H1 (cell line): ENCODE data around the gene NMT1. TPM values are rescaled to one million over a fixed set of nuclear protein-coding genes. Genes with fewer than 3 reads are reported as not detected.

ENCODE experiments used
- CTCF ChIA-PET: fragments of 300-600 bp; sonication (Branson Sonifier 250); formaldehyde crosslinking; loops from one replicate; lab custom pipeline; 2021; ENCODE audit not compliant: partially characterized antibody; lab: Charles Lee
- POLR2A ChIA-PET: fragments of 300-600 bp; sonication (Branson Sonifier 250); formaldehyde crosslinking; loops from one replicate; lab custom pipeline; 2021; ENCODE audit warnings: inconsistent platforms; ENCODE audit not compliant: partially characterized antibody; lab: Charles Lee
- DNase-seq, 2 experiments: peaks; one replicate each; pipeline versions ENCODE4 v3.0.0 to v3.0.0-alpha.2; 2010 to 2022; ENCODE audit warnings: low spot score in 2 of 2, low read depth in 1 of 2, mixed read lengths in 1 of 2
- FAIRE-seq: peaks from 2 replicates; lab custom pipeline; 2011; peaks lifted over from hg19 to GRCh38; lab: Jason Lieb, UNC
- H2AFZ ChIP-seq: 2 replicates; pipeline ENCODE4 v1.8.1; 2012; ENCODE audit warnings: low read length, inconsistent platforms
- H2AK5ac ChIP-seq: 2 replicates; pipeline ENCODE4 v1.6.1; 2013; ENCODE audit warnings: low read depth, low read length
- H2BK120ac ChIP-seq: replicated peaks from 2 replicates; pipeline ENCODE3; 2013; ENCODE audit warnings: low read depth, low read length, inconsistent platforms
- H2BK12ac ChIP-seq: 2 replicates; pipeline ENCODE4 v1.6.1; 2013; ENCODE audit warnings: low read depth, low read length
- H2BK15ac ChIP-seq: 2 replicates; pipeline ENCODE4 v1.6.1; 2013; ENCODE audit warnings: low read length
- H2BK20ac ChIP-seq: 2 replicates; pipeline ENCODE4 v1.6.1; 2013; ENCODE audit warnings: low read length
- H2BK5ac ChIP-seq: 2 replicates; pipeline ENCODE4 v1.6.1; 2013; ENCODE audit warnings: low read depth, low read length
- H3K14ac ChIP-seq: 2 replicates; pipeline ENCODE4 v1.6.1; 2013; ENCODE audit warnings: inconsistent platforms; ENCODE audit not compliant: insufficient read length
- H3K18ac ChIP-seq: 2 replicates; pipeline ENCODE4 v1.6.1; 2013; ENCODE audit warnings: low read length; ENCODE audit errors: extremely low read depth
- H3K23ac ChIP-seq: 2 replicates; pipeline ENCODE4 v1.6.1; 2013; ENCODE audit warnings: inconsistent platforms; ENCODE audit not compliant: insufficient read length
- H3K23me2 ChIP-seq: 2 replicates; pipeline ENCODE4 v1.6.1; 2013; ENCODE audit warnings: low read depth, low read length
- H3K27ac ChIP-seq: 2 replicates; pipeline ENCODE4 v1.6.1; 2011; ENCODE audit warnings: low read depth, low read length, inconsistent platforms
- H3K27me3 ChIP-seq, 4 experiments: replicated peaks in 1 of 4; 1 replicate in 1 of 4; 2 replicates in 3 of 4; pipeline versions ENCODE4 v1.6.1 to v1.8.1; 2011 to 2013; ENCODE audit warnings: low read length in 3 of 4, mild to moderate bottlenecking in 3 of 4, inconsistent platforms in 2 of 4, mixed read lengths in 2 of 4, moderate library complexity in 1 of 4; ENCODE audit not compliant: control insufficient read depth in 3 of 4, insufficient read depth in 3 of 4; ENCODE audit errors: extremely low read depth in 1 of 4
- H3K36me3 ChIP-seq, 4 experiments: 2 replicates each; pipeline versions ENCODE4 v1.6.1 to v1.8.1; 2011 to 2013; ENCODE audit warnings: mild to moderate bottlenecking in 4 of 4, low read length in 3 of 4, moderate library complexity in 2 of 4, control low read depth in 1 of 4, inconsistent platforms in 1 of 4; ENCODE audit not compliant: insufficient read depth in 4 of 4, control insufficient read depth in 2 of 4
- H3K4ac ChIP-seq: replicated peaks from 2 replicates; pipeline ENCODE3; 2013; ENCODE audit warnings: low read length, low read depth, mixed read lengths, inconsistent platforms; ENCODE audit not compliant: insufficient read length
- H3K4me1 ChIP-seq, 4 experiments: replicated peaks in 1 of 4; 1 replicate in 1 of 4; 2 replicates in 3 of 4; pipeline versions ENCODE4 v1.6.1 to v1.8.1; 2011 to 2013; ENCODE audit warnings: low read length in 3 of 4, inconsistent platforms in 2 of 4, mixed read lengths in 1 of 4; ENCODE audit not compliant: insufficient read depth in 4 of 4, control insufficient read depth in 3 of 4
- H3K4me2 ChIP-seq, 2 experiments: 2 replicates each; pipeline versions ENCODE4 v1.6.1 to v1.8.1; 2011 to 2013; ENCODE audit warnings: low read depth in 2 of 2, low read length in 2 of 2, control low read depth in 1 of 2, inconsistent platforms in 1 of 2, mild to moderate bottlenecking in 1 of 2; ENCODE audit not compliant: insufficient read depth in 1 of 2
- H3K4me3 ChIP-seq, 4 experiments: fragments of 200-600, 300-600 bp in 1 of 4; sonication (generic), shearing (Covaris generic), sonication (Bioruptor Twin) in 1 of 4; 2 replicates each; pipeline versions ENCODE4 v1.5.1 to v1.8.1; 2011 to 2016; ENCODE audit warnings: low read length in 4 of 4, low read depth in 3 of 4, control low read depth in 2 of 4, inconsistent platforms in 2 of 4, mild to moderate bottlenecking in 2 of 4, mixed read lengths in 1 of 4, moderate library complexity in 1 of 4; ENCODE audit not compliant: insufficient read depth in 2 of 4; ENCODE audit errors: extremely low read depth in 1 of 4
- H3K56ac ChIP-seq: replicated peaks from 2 replicates; pipeline ENCODE3; 2013; ENCODE audit warnings: low read depth, mild to moderate bottlenecking, mixed read lengths, low read length, inconsistent platforms; ENCODE audit not compliant: insufficient read length
- H3K79me1 ChIP-seq: 2 replicates; pipeline ENCODE4 v1.6.1; 2013; ENCODE audit warnings: low read depth, low read length, control low read depth
- H3K79me2 ChIP-seq, 2 experiments: 2 replicates each; pipeline versions ENCODE4 v1.6.1 to v1.8.1; 2012 to 2013; ENCODE audit warnings: low read length in 2 of 2, mild to moderate bottlenecking in 2 of 2, inconsistent platforms in 1 of 2; ENCODE audit not compliant: insufficient read depth in 2 of 2, control insufficient read depth in 1 of 2
- H3K9ac ChIP-seq, 4 experiments: replicated peaks in 1 of 4; 1 replicate in 1 of 4; 2 replicates in 3 of 4; pipeline versions ENCODE4 v1.6.1 to v1.8.1; 2011 to 2013; ENCODE audit warnings: low read depth in 3 of 4, low read length in 3 of 4, control low read depth in 2 of 4, mild to moderate bottlenecking in 2 of 4, moderate library complexity in 2 of 4, inconsistent platforms in 1 of 4; ENCODE audit errors: extremely low read depth in 1 of 4
- H3K9me3 ChIP-seq, 2 experiments: 2 replicates each; pipeline versions ENCODE4 v1.6.1 to v1.8.1; 2012 to 2013; ENCODE audit warnings: mild to moderate bottlenecking in 2 of 2, moderate library complexity in 2 of 2, control low read depth in 1 of 2, inconsistent platforms in 1 of 2, low read depth in 1 of 2, low read length in 1 of 2, mixed read lengths in 1 of 2; ENCODE audit not compliant: insufficient read depth in 2 of 2
- H4K20me1 ChIP-seq, 2 experiments: replicated peaks in 1 of 2; 2 replicates each; pipeline versions ENCODE3 to v1.8.1; 2011 to 2013; ENCODE audit warnings: inconsistent platforms in 2 of 2, low read length in 2 of 2, mild to moderate bottlenecking in 1 of 2; ENCODE audit not compliant: insufficient read depth in 2 of 2, control insufficient read depth in 1 of 2
- H4K5ac ChIP-seq: 2 replicates; pipeline ENCODE4 v1.6.1; 2013; ENCODE audit warnings: low read length, low read depth, mixed read lengths, inconsistent platforms; ENCODE audit not compliant: insufficient read length
- H4K8ac ChIP-seq: 2 replicates; pipeline ENCODE4 v1.8.0; 2013; ENCODE audit warnings: mild to moderate bottlenecking, moderate library complexity, low read length, inconsistent platforms; ENCODE audit not compliant: insufficient read depth; ENCODE audit errors: extremely low read depth
- H4K91ac ChIP-seq: replicated peaks from 2 replicates; pipeline ENCODE3; 2013; ENCODE audit warnings: low read length, mixed read lengths, inconsistent platforms; ENCODE audit not compliant: insufficient read length
- BACH1 ChIP-seq: IDR thresholded peaks from 2 replicates; pipeline ENCODE4 v1.6.1; 2012; ENCODE audit warnings: low read length, improper control_type of control experiment
- GABPA ChIP-seq: IDR thresholded peaks from 2 replicates; pipeline ENCODE4 v1.6.1; 2011; ENCODE audit warnings: mild to moderate bottlenecking, low read length, moderate library complexity, borderline replicate concordance; ENCODE audit not compliant: insufficient read depth
- KDM1A ChIP-seq: fragments of 200-600, 300-600 bp; sonication (generic); IDR thresholded peaks from 2 replicates; pipeline ENCODE4 v1.7.1; 2016; ENCODE audit warnings: mild to moderate bottlenecking, low read length, borderline replicate concordance
- RNF2 ChIP-seq: fragments of 200-900, 300-1000 bp; sonication (generic); IDR thresholded peaks from 2 replicates; pipeline ENCODE4 v1.7.1; 2016; ENCODE audit warnings: borderline replicate concordance, low read depth, mild to moderate bottlenecking, antibody characterized with exemption, low read length; ENCODE audit not compliant: poor library complexity, severe bottlenecking; ENCODE audit errors: missing control alignments
- RXRA ChIP-seq: IDR thresholded peaks from 2 replicates; pipeline ENCODE4 v1.6.1; 2011; ENCODE audit warnings: low read depth, mild to moderate bottlenecking, low read length, moderate library complexity; ENCODE audit not compliant: insufficient read depth
- SRF ChIP-seq: IDR thresholded peaks from 2 replicates; pipeline ENCODE4 v1.6.1; 2011; ENCODE audit warnings: mild to moderate bottlenecking, low read depth, low read length, moderate library complexity
- TAF1 ChIP-seq: IDR thresholded peaks from 2 replicates; pipeline ENCODE4 v1.6.1; 2011; ENCODE audit warnings: mild to moderate bottlenecking, low read depth, low read length
- TAF7 ChIP-seq: optimal IDR thresholded peaks from 2 replicates; pipeline ENCODE3; 2011; ENCODE audit warnings: low read depth, mild to moderate bottlenecking, inconsistent platforms, low read length, moderate library complexity, borderline replicate concordance
- WGBS, 2 experiments: shearing (Covaris generic) in 1 of 2; methylation state at CpG; one replicate each; pipeline versions ENCODE4 v1.1.6 to v1.1.7; 2013 to 2015; ENCODE audit warnings: low lambda C conversion rate in 2 of 2, mixed read lengths in 2 of 2, inconsistent platforms in 1 of 2, low coverage in 1 of 2, missing lambda C conversion rate in 1 of 2; ENCODE audit not compliant: insufficient replicate concordance in 2 of 2, insufficient coverage in 1 of 2, insufficient read length in 1 of 2; ENCODE audit errors: extremely low coverage in 1 of 2, missing lambda C conversion rate in 1 of 2; 5-methylcytosine and 5-hydroxymethylcytosine counted together
- polyA plus RNA-seq, 7 experiments: library from polyadenylated mRNA; depleted of rRNA in 3 of 7; stranded (reverse) in 5 of 7; unstranded in 2 of 7; fragments of >200 nt in 5 of 7; fragments of 200-250 nt in 2 of 7; gene quantifications; 1 replicate in 5 of 7; 2 replicates in 1 of 7; 4 replicates in 1 of 7; pipeline versions ENCODE4 v1.2.1 to v1.2.3, GENCODE V29; 2011 to 2013; ENCODE audit warnings: missing spikeins in 2 of 7, mixed read lengths in 2 of 7
- total RNA-seq: library from RNA; stranded (reverse); fragmentation: NEBNext Ultra II Directional; extraction: Animal tissue kit (Norgen Biotek cat#: 25700); gene quantifications from 2 replicates; pipeline ENCODE4 v1.2.1, GENCODE V29; 2021

Gene NMT1
- total and polyA plus RNA-seq, 2 of the 8 experiments (the other 6 are each of a cell fraction or from before 2014, with no cell fraction given): 42.9 to 149 TPM

GRCh38 chr17:45106096-45106495 lies 45.0 kb downstream of the NMT1 start:
- no peak overlapping the region for H3K9ac ChIP-seq
- no peak overlapping the region for H2AK5ac ChIP-seq
- H3K4me3 ChIP-seq: no peak overlapping the region
- H2BK15ac ChIP-seq: no peak overlapping the region
- no peak overlapping the region for H2AFZ ChIP-seq
- no peak overlapping the region for H3K4me2 ChIP-seq
- H3K23me2 ChIP-seq: no peaks in the 10 kb centered on the region
- DNase-seq (no peak), FAIRE-seq (no peak)
- no peak overlapping the region for H3K23ac ChIP-seq
- H3K4ac ChIP-seq: no peak overlapping the region
- 85% methylated on average over 5 of the region's 5 CpGs; no CpG with 5 or more reads in 1 of the 2 experiments for WGBS, 2 experiments
- no peak overlapping the region; the same call in 1 of the 2 replicates for H4K8ac ChIP-seq
- POLR2A ChIA-PET: interaction anchor here (0.9 to 2.0 kb wide), 4 partner anchors 8 to 13 kb away, joined by 3 to 5 read pairs (median 4); no protein-coding TSS in a partner anchor
- H3K79me1 ChIP-seq: no peaks in the 10 kb centered on the region; the same call in 1 of the 2 replicates
- H4K20me1 ChIP-seq: peaks cover 6 to 8% of the 10 kb centered on the region in 2 experiments
- TF ChIP-seq TAF1: no peak
- TF ChIP-seq SRF: no peak
- TF ChIP-seq RNF2: no peak
- TF ChIP-seq GABPA: no peak
- TF ChIP-seq BACH1: no peak
- TF ChIP-seq RXRA: no peak
- TF ChIP-seq TAF7: no peak
- no peak for TF ChIP-seq KDM1A
- no peak overlapping the region for H3K14ac ChIP-seq
- H3K18ac ChIP-seq: no peak overlapping the region
- H4K5ac ChIP-seq: no peak overlapping the region
- no peak overlapping the region for H2BK5ac ChIP-seq
- peaks cover 44 to 74% (median 61%) of the 10 kb centered on the region in 4 experiments for H3K36me3 ChIP-seq
- no peak overlapping the region for H4K91ac ChIP-seq
- H3K56ac ChIP-seq: no peak overlapping the region
- H2BK12ac ChIP-seq: no peak overlapping the region
- H2BK20ac ChIP-seq: no peak overlapping the region
- H3K4me1 ChIP-seq: no peaks in the 10 kb centered on the region
- H3K9me3 ChIP-seq: no peaks in the 10 kb centered on the region
- H3K27me3 ChIP-seq: no peaks in the 10 kb centered on the region
- H3K79me2 ChIP-seq: no peaks in the 10 kb centered on the region
- CTCF ChIA-PET: interaction anchor here (0.7 to 8.1 kb wide), 9 partner anchors 8 to 195 kb away, joined by 3 to 67 read pairs (median 6); partner anchors contain the start of gene ACBD4
- H3K27ac ChIP-seq: no peak overlapping the region
- no peak overlapping the region for H2BK120ac ChIP-seq
